GM23248 (cell line): ENCODE measurements around the gene ANO1. TPM values are rescaled to one million over a fixed set of nuclear protein-coding genes. Genes with fewer than 3 reads are reported as not detected.

Source experiments
- DNase-seq: peaks from one replicate; pipeline ENCODE4 v3.0.0-alpha.2; 2015
- H2AFZ ChIP-seq: fragments of 200-600 bp; sonication (generic); 2 replicates; pipeline ENCODE4 v1.6.1; 2016; ENCODE audit warnings: antibody characterized with exemption
- H3F3A ChIP-seq: fragments of 200-600 bp; sonication (generic); 2 replicates; pipeline ENCODE4 v1.6.1; 2016; ENCODE audit warnings: mild to moderate bottlenecking, antibody characterized with exemption, mixed run types; ENCODE audit not compliant: insufficient read depth
- H3K27ac ChIP-seq: fragments of 200-600 bp; sonication (generic); 2 replicates; pipeline ENCODE4 v1.5.1; 2016; ENCODE audit warnings: mild to moderate bottlenecking
- H3K27me3 ChIP-seq: fragments of 200-600 bp; sonication (generic); replicated peaks from 2 replicates; pipeline ENCODE4 v1.6.1; 2016; ENCODE audit warnings: mild to moderate bottlenecking; ENCODE audit not compliant: insufficient read depth
- H3K36me3 ChIP-seq: fragments of 200-600 bp; sonication (generic); 2 replicates; pipeline ENCODE4 v1.6.1; 2016; ENCODE audit warnings: low read depth, mild to moderate bottlenecking
- H3K4me1 ChIP-seq: fragments of 200-600 bp; sonication (generic); 2 replicates; pipeline ENCODE4 v1.6.1; 2016; ENCODE audit warnings: mild to moderate bottlenecking; ENCODE audit not compliant: insufficient read depth
- H3K4me2 ChIP-seq: fragments of 200-600 bp; sonication (generic); one replicate; pipeline ENCODE4 v1.6.1; 2016; ENCODE audit warnings: mild to moderate bottlenecking; ENCODE audit not compliant: unreplicated experiment
- H3K4me3 ChIP-seq: fragments of 200-600 bp; sonication (generic); 2 replicates; pipeline ENCODE4 v1.5.1; 2016; ENCODE audit warnings: mild to moderate bottlenecking
- H3K79me2 ChIP-seq: fragments of 200-600 bp; sonication (generic); 2 replicates; pipeline ENCODE4 v1.6.1; 2016; ENCODE audit warnings: mild to moderate bottlenecking; ENCODE audit not compliant: insufficient read depth
- H3K9ac ChIP-seq: fragments of 200-600 bp; sonication (generic); 2 replicates; pipeline ENCODE4 v1.6.1; 2016; ENCODE audit warnings: mild to moderate bottlenecking
- H3K9me2 ChIP-seq: fragments of 200-600 bp; sonication (generic); 2 replicates; pipeline ENCODE4 v1.6.1; 2016; ENCODE audit warnings: mixed run types, mild to moderate bottlenecking, moderate library complexity; ENCODE audit not compliant: insufficient read depth
- H3K9me3 ChIP-seq: fragments of 200-600 bp; sonication (generic); one replicate; pipeline ENCODE4 v1.6.1; 2017; ENCODE audit warnings: low read depth
- H4K20me1 ChIP-seq: fragments of 200-600 bp; sonication (generic); 2 replicates; pipeline ENCODE4 v1.6.0; 2016; ENCODE audit not compliant: insufficient read depth
- EZH2 ChIP-seq: fragments of 200-600 bp; sonication (generic); IDR thresholded peaks from 2 replicates; pipeline ENCODE4 v1.6.1; 2018; ENCODE audit warnings: antibody characterized with exemption, mild to moderate bottlenecking; ENCODE audit not compliant: insufficient read depth, poor library complexity, severe bottlenecking
- EZH2phosphoT487 ChIP-seq: fragments of 200-600 bp; sonication (generic); IDR thresholded peaks from 2 replicates; pipeline ENCODE4 v1.6.1; 2018; ENCODE audit warnings: antibody characterized with exemption, moderate library complexity, mild to moderate bottlenecking, low read depth; ENCODE audit not compliant: insufficient read depth
- WGBS, 2 experiments: methylation state at CpG; one replicate each; pipeline ENCODE4 v1.1.6; 2015 to 2017; ENCODE audit warnings: low lambda C conversion rate in 2 of 2, low coverage in 1 of 2; ENCODE audit errors: missing lambda C conversion rate in 2 of 2; 5-methylcytosine and 5-hydroxymethylcytosine counted together
- in situ Hi-C: fragments of 300-500 bp; cut with MboI; formaldehyde crosslinking; loops from 2 replicates; pipeline ENCODE4 v1.15.0; 2020
- polyA plus RNA-seq: library from polyadenylated mRNA; unstranded; fragments of >200 nt; fragmentation: Nextera tagmentation; extraction: Ambion mirVana; gene quantifications from 2 replicates; pipeline ENCODE4 v1.2.1, GENCODE V29; 2016
- total RNA-seq: library from RNA; depleted of rRNA; stranded (reverse); fragments of >200 nt; shearing (Covaris generic); gene quantifications from 2 replicates; pipeline ENCODE4 v1.2.3, GENCODE V29; 2014

The ANO1 gene
- total and polyA plus RNA-seq, 2 experiments from 2014 or later: 0.97 TPM; not detected in 1

DNA sequence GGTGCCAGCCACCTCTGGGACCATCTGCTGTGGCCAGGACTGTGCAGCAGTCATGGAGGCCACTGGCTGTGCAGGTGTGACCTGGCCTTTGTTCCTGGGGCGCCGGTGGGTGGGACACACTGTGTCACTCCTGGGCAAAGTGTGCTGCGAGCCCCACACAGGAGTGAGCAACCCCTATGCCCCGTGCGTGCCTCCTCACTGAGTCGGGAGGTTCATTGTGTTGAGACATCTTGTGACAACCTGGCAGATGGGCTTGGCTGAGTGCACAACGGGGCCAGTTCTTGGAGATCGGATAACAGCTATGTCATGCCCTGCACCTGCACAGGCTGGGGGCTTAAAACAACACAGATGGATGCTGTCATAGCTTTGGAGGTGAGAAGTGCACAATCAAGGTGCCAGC, 13.5 kb downstream of the ANO1 start:
- Histone ChIP-seq H3K27ac (no peak overlapping the region), H3K79me2 (no peaks in the 10 kb centered on the region), H3K36me3 (no peaks in the 10 kb centered on the region), H3K9me3 (no peaks in the 10 kb centered on the region), H3K27me3 (peaks cover 5% of the 10 kb centered on the region; the same call in 1 of the 2 replicates), H3K9ac (no peak overlapping the region), H3K9me2 (no peaks in the 10 kb centered on the region), H2AFZ (no peak overlapping the region), H3F3A (no peaks in the 10 kb centered on the region), H3K4me1 (no peaks in the 10 kb centered on the region; the same call in 1 of the 2 replicates), H3K4me2 (no peak overlapping the region), H4K20me1 (no peaks in the 10 kb centered on the region), H3K4me3 (no peak overlapping the region)
- WGBS, 2 experiments: 56 to 64% methylated on average over 7 to 8 of the region's 8 CpGs
- DNase-seq: no peak
- in situ Hi-C loops: no loop called here
- TF ChIP-seq EZH2 (no peak), EZH2phosphoT487 (no peak)

- Histone ChIP-seq H3F3A (no peaks in the 10 kb centered on the region), H3K36me3 (no peaks in the 10 kb centered on the region), H3K4me1 (no peaks in the 10 kb centered on the region; the same call in 1 of the 2 replicates), H3K9me3 (no peaks in the 10 kb centered on the region), H3K27me3 (peaks cover 5% of the 10 kb centered on the region; the same call in 1 of the 2 replicates), H3K79me2 (no peaks in the 10 kb centered on the region), H3K9ac (no peak overlapping the region), H3K27ac (no peak overlapping the region), H4K20me1 (no peaks in the 10 kb centered on the region), H3K4me2 (no peak overlapping the region), H3K9me2 (no peaks in the 10 kb centered on the region), H2AFZ (no peak overlapping the region), H3K4me3 (no peak overlapping the region)
- in situ Hi-C loops: no loop called here
- no peak for DNase-seq
- WGBS, 2 experiments: 26 to 28% methylated on average over 8 of the region's 8 CpGs
- TF ChIP-seq EZH2: no peak
- no peak for TF ChIP-seq EZH2phosphoT487
These were observed 15.0 kb downstream of the ANO1 start for GRCh38 chr11:70092959-70093715.

DNA sequence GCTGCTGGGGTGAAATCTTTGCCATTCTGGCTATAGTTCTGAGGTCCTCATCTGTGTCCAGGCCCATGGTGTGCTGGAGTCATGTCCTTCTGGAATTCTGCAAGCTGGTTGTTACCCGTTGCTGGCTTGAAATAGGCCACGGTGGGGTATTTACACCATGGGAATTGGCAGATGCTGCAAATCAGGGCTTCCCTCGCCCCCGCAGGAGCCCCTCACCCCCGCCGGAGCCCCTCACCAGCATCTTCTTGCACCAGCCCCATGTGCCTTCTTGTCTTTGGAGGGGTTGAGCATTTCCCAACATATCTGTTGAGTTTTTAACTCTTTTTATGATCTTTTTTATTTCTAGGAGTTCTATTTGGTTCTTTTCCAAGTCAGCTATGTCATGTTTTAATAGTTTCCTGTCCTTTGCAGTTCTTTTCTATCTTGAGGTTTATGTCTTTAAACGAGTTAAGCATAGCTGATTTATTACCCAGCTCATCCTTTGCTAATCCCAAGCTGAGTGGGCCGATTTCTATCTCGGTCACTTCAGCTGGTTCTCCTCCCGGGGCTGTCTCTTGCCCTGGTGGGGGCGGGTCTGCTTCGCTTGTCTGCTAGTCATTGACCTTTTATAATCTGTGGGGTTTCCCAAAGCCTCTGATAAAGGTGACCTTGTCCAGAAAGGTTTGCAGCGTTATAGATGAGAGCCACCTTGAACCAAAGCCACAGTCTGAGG, 17.6 kb downstream of the ANO1 start:
- H2AFZ ChIP-seq: no peak overlapping the region
- no peak overlapping the region for H3K4me2 ChIP-seq
- no peaks in the 10 kb centered on the region for H3K79me2 ChIP-seq
- no peaks in the 10 kb centered on the region for H3K9me2 ChIP-seq
- no peak overlapping the region for H3K9ac ChIP-seq
- no peak overlapping the region for H3K4me3 ChIP-seq
- peak overlapping the region; percentile 18; the same call in 1 of the 2 replicates for H3K27ac ChIP-seq
- 48 to 51% methylated on average over 13 of the region's 13 CpGs for WGBS, 2 experiments
- peak; percentile 45 for DNase-seq
- H3K27me3 ChIP-seq: no peaks in the 10 kb centered on the region; the same call in 1 of the 2 replicates
- no peaks in the 10 kb centered on the region for H3F3A ChIP-seq
- TF ChIP-seq EZH2: no peak
- TF ChIP-seq EZH2phosphoT487: no peak
- in situ Hi-C loops: no loop called here
- peaks cover 7% of the 10 kb centered on the region; the same call in 1 of the 2 replicates for H3K4me1 ChIP-seq
- no peaks in the 10 kb centered on the region for H4K20me1 ChIP-seq
- H3K9me3 ChIP-seq: no peaks in the 10 kb centered on the region
- H3K36me3 ChIP-seq: no peaks in the 10 kb centered on the region

DNA sequence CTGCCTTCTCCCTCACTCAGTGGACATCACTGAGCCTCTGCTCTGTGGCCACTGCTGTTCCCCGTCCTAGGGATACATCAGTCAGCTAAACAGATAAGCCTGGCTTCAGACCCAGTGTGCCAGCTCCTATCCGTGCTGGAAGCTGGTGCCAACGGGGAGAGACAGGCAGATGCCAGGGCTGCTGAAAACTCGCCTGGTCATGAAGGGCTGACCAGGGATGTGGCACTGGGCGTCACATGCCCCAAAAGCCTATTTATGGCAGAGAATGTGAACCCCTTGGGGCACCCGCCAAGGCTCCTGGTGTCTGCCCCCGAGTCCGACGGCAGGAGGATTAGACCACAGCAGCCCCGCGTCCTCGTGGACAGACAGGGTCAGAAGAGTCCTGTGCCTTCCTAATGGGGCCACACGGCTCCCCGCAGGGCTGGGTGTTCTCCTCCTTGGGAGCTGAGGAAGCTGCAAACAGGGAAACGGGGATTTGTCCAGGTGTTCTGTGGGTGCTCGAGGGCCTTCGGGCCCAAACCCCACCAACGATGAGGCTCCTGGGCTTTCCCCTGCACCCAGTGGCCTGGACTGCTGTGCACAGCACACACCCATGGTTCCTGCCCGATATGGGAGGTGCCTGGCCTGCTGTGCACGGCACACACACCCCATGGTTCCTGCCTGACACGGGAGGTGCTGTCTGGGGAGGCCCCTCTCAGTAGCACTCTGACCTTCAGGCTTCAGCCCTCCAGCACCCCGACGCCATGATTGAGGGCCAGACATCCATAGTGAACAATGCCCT, 19.9 kb downstream of the ANO1 start:
- H3K9me2 ChIP-seq: no peaks in the 10 kb centered on the region
- no peaks in the 10 kb centered on the region for H3K9me3 ChIP-seq
- H3K79me2 ChIP-seq: no peaks in the 10 kb centered on the region
- H3K27me3 ChIP-seq: peaks cover 6% of the 10 kb centered on the region; the same call in 1 of the 2 replicates
- H3K4me2 ChIP-seq: no peak overlapping the region
- TF ChIP-seq EZH2: no peak
- TF ChIP-seq EZH2phosphoT487: no peak
- no peak overlapping the region for H3K9ac ChIP-seq
- H3K4me3 ChIP-seq: no peak overlapping the region
- no peaks in the 10 kb centered on the region for H4K20me1 ChIP-seq
- H3K4me1 ChIP-seq: peaks cover 7% of the 10 kb centered on the region; the same call in 1 of the 2 replicates
- H3K36me3 ChIP-seq: no peaks in the 10 kb centered on the region
- no peak overlapping the region for H2AFZ ChIP-seq
- 51 to 53% methylated on average over 22 to 23 of the region's 23 CpGs for WGBS, 2 experiments
- DNase-seq: no peak
- in situ Hi-C loops: no loop called here
- no peak overlapping the region for H3K27ac ChIP-seq
- no peaks in the 10 kb centered on the region for H3F3A ChIP-seq
